A549 (cell line): ENCODE results near the gene MAPK1. TPM values are rescaled to one million over a fixed set of nuclear protein-coding genes. Genes with fewer than 3 reads are reported as not detected.
"Not testable (repeated sequence)": the region's sequence is repeated elsewhere in the genome, so short reads cannot be mapped to it uniquely, and the experiment has no call there.

ENCODE experiments used
- ATAC-seq, 2 experiments: fragments of 200-7000 bp in 1 of 2; fragments of >200 bp in 1 of 2; cut with Nextera tagmentation in 1 of 2; cut with Tn5 transposase in 1 of 2; 3 replicates each; pipeline versions ENCODE4 v1.8.0 to v1.9.1; 2018 to 2020; ENCODE audit warnings: mild to moderate bottlenecking in 1 of 2, moderate library complexity in 1 of 2
- CTCF ChIA-PET: fragments of 300-600 bp; sonication (Branson Sonifier 250); formaldehyde crosslinking; extraction: SDS; loops from one replicate; lab custom pipeline; 2021; ENCODE audit warnings: antibody characterized with exemption, inconsistent platforms; lab: Yijun Ruan, JAX
- POLR2A ChIA-PET: fragments of 350-600 bp; formaldehyde crosslinking; extraction: SDS; loops from one replicate; lab custom pipeline; 2021; ENCODE audit warnings: antibody characterized with exemption, inconsistent platforms; lab: Yijun Ruan, JAX
- DNase-seq, 2 experiments: peaks; one replicate each; pipeline versions ENCODE4 v3.0.0 to v3.0.0-alpha.2; 2011 to 2016; ENCODE audit warnings: low read depth in 1 of 2, low spot score in 1 of 2
- FAIRE-seq: peaks from 2 replicates; lab custom pipeline; 2011; peaks lifted over from hg19 to GRCh38; lab: Jason Lieb, UNC
- H3K27ac ChIP-seq, 2 experiments: fragments of >200 bp; sonication (Bioruptor Twin); formaldehyde crosslinking; 3 replicates each; pipeline ENCODE4 v1.5.1; 2016 to 2017
- H3K4me1 ChIP-seq: fragments of >200 bp; sonication (Bioruptor Twin); formaldehyde crosslinking; 3 replicates; pipeline ENCODE4 v1.6.1; 2016
- H3K4me2 ChIP-seq: fragments of >200 bp; sonication (Bioruptor Twin); formaldehyde crosslinking; 3 replicates; pipeline ENCODE4 v1.6.1; 2016
- H3K4me3 ChIP-seq: fragments of >200 bp; sonication (Bioruptor Twin); formaldehyde crosslinking; 3 replicates; pipeline ENCODE4 v1.5.1; 2016
- H3K9me3 ChIP-seq: fragments of >200 bp; sonication (Bioruptor Twin); formaldehyde crosslinking; 3 replicates; pipeline ENCODE4 v1.6.1; 2016
- CBX2 ChIP-seq: fragments of 200-600 bp; sonication (generic); IDR thresholded peaks from 2 replicates; pipeline ENCODE4 v1.6.1; 2016; ENCODE audit warnings: low read depth, mild to moderate bottlenecking, borderline replicate concordance
- CEBPB ChIP-seq, 2 experiments: fragments of >200 bp in 1 of 2; sonication (Bioruptor Twin) in 1 of 2; formaldehyde crosslinking in 1 of 2; IDR thresholded peaks; 2 replicates each; pipeline ENCODE4 v1.6.1; 2012 to 2016
- CHD4 ChIP-seq: fragments of 200-600 bp; sonication (generic); IDR thresholded peaks from 2 replicates; pipeline ENCODE4 v1.6.1; 2016; ENCODE audit warnings: antibody characterized with exemption, mild to moderate bottlenecking, borderline replicate concordance
- EHF ChIP-seq: fragments of 250-450 bp; sonication (Bioruptor Pico); IDR thresholded peaks from 2 replicates; pipeline ENCODE4 v1.5.0; 2020; ENCODE audit warnings: mild to moderate bottlenecking
- FOXS1 ChIP-seq: fragments of 250-450 bp; sonication (Bioruptor Pico); IDR thresholded peaks from 2 replicates; pipeline ENCODE4 v1.5.0; 2020; ENCODE audit warnings: mild to moderate bottlenecking, moderate library complexity
- GATA3 ChIP-seq: IDR thresholded peaks from 2 replicates; pipeline ENCODE4 v1.6.1; 2012; ENCODE audit warnings: borderline replicate concordance
- HOXA7 ChIP-seq: fragments of 250-450 bp; sonication (Bioruptor Pico); IDR thresholded peaks from 2 replicates; pipeline ENCODE4 v1.5.0; 2020; ENCODE audit warnings: mild to moderate bottlenecking, moderate library complexity
- KDM1A ChIP-seq: fragments of 200-600 bp; sonication (generic); IDR thresholded peaks from 2 replicates; pipeline ENCODE4 v1.6.1; 2016; ENCODE audit warnings: low read depth, mild to moderate bottlenecking
- KDM5A ChIP-seq: fragments of 200-600 bp; sonication (generic); IDR thresholded peaks from 2 replicates; pipeline ENCODE4 v1.6.1; 2016; ENCODE audit warnings: antibody characterized with exemption, mild to moderate bottlenecking
- NFE2L2 ChIP-seq: fragments of 150-350 bp; conservative IDR thresholded peaks from 2 replicates; pipeline ENCODE4 v1.6.1; 2014; ENCODE audit warnings: low read length
- NR3C1 ChIP-seq: fragments of >200 bp; sonication (Bioruptor Twin); formaldehyde crosslinking; IDR thresholded peaks from 3 replicates; pipeline ENCODE4 v1.6.1; 2017
- PHF8 ChIP-seq: fragments of 200-600 bp; sonication (generic); IDR thresholded peaks from 2 replicates; pipeline ENCODE4 v1.6.1; 2016; ENCODE audit warnings: low read depth, mild to moderate bottlenecking, antibody characterized with exemption, moderate library complexity, borderline replicate concordance
- POLR2A ChIP-seq: IDR thresholded peaks from 2 replicates; pipeline ENCODE4 v1.6.1; 2012; ENCODE audit warnings: mild to moderate bottlenecking, low read length
- POLR2AphosphoS2 ChIP-seq: conservative IDR thresholded peaks from 2 replicates; pipeline ENCODE4 v1.6.1; 2012; ENCODE audit warnings: low read length, improper control_type of control experiment, inconsistent platforms
- RAD21 ChIP-seq, 2 experiments: fragments of >200 bp in 1 of 2; sonication (Bioruptor Twin) in 1 of 2; formaldehyde crosslinking in 1 of 2; IDR thresholded peaks in 1 of 2; conservative IDR thresholded peaks in 1 of 2; 2 replicates in 1 of 2; 3 replicates in 1 of 2; pipeline ENCODE4 v1.6.1; 2012 to 2018; ENCODE audit warnings: inconsistent platforms in 1 of 2
- RFX5 ChIP-seq: fragments of 450-650 bp; IDR thresholded peaks from 2 replicates; pipeline ENCODE4 v1.7.1; 2014; ENCODE audit warnings: antibody characterized with exemption, mild to moderate bottlenecking, moderate library complexity
- RNF2 ChIP-seq: fragments of 200-600 bp; sonication (generic); IDR thresholded peaks from 2 replicates; pipeline ENCODE4 v1.6.1; 2016; ENCODE audit warnings: low read depth, mild to moderate bottlenecking, antibody characterized with exemption, moderate library complexity, borderline replicate concordance
- SREBF2 ChIP-seq: fragments of 450-650 bp; IDR thresholded peaks from 2 replicates; pipeline ENCODE4 v1.6.1; 2014; ENCODE audit warnings: mild to moderate bottlenecking, moderate library complexity
- ZNF302 ChIP-seq: fragments of 250-450 bp; sonication (Bioruptor Pico); IDR thresholded peaks from 2 replicates; pipeline ENCODE4 v1.9.0; 2021; ENCODE audit warnings: inconsistent platforms, mild to moderate bottlenecking, moderate library complexity
- ZSCAN20 ChIP-seq: fragments of 250-450 bp; sonication (Bioruptor Pico); IDR thresholded peaks from 2 replicates; pipeline ENCODE4 v1.8.0; 2022; ENCODE audit warnings: mild to moderate bottlenecking, moderate library complexity
- WGBS: methylation state at CpG from one replicate; pipeline ENCODE4 v1.1.6; 2017; ENCODE audit errors: missing lambda C conversion rate; 5-methylcytosine and 5-hydroxymethylcytosine counted together
- polyA plus RNA-seq, 4 experiments: library from polyadenylated mRNA; depleted of rRNA in 3 of 4; stranded (reverse); fragments of >200 nt; fragmentation: RNase III in 1 of 4; extraction: RNeasy Plus Mini Kit Qiagen cat#74134 plus additional on column Dnase treatment in 1 of 4; gene quantifications; 2 replicates in 3 of 4; 3 replicates in 1 of 4; pipeline ENCODE4 v1.2.3, GENCODE V29; 2011 to 2017
- TF ChIP-seq, protein P1 (sequence below): IDR thresholded peaks from 2 replicates; pipeline ENCODE4 v1.6.1; 2012; ENCODE audit warnings: low read depth, borderline replicate concordance
- TF ChIP-seq, protein P2 (sequence below): fragments of >200 bp; sonication (Bioruptor Twin); formaldehyde crosslinking; IDR thresholded peaks from 3 replicates; pipeline ENCODE4 v1.6.1; 2016
- TF ChIP-seq, protein P3 (sequence below): fragments of >200 bp; sonication (Bioruptor Twin); formaldehyde crosslinking; IDR thresholded peaks from 3 replicates; pipeline ENCODE4 v1.5.1; 2016

The MAPK1 gene
- polyA plus RNA-seq, 2 of the 4 experiments (the other 2 are of a cell fraction), result 28.8 to 85.5 TPM

DNA sequence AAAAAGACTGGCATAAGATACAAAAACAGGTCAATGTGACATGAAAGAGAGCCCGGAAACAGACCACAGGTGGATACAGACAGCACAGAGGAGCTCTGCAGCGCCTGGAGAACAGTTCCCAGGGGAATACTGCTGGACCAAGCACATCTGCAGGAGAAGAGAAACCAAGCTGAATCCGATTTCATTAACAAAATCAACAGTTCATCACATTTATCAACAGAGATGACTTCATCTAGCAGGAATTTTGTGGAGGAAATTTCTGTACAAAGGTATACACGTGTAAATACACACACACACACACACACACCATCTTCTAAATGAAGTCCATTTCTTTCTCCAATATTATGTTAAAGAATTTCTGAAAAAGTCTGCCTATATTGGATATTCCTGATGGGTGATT lies 148.9 kb downstream of the MAPK1 start:
- no peak for FAIRE-seq
- Histone ChIP-seq H3K4me3 (no peak overlapping the region), H3K4me2 (no peak overlapping the region)
- WGBS, result 49% methylated on average over 4 of the region's 4 CpGs
- POLR2A ChIA-PET, result no interaction called here
- TF ChIP-seq KDM5A (no peak), POLR2AphosphoS2 (no peak), NR3C1 (no peak), EHF (CRISPR knock-in tag) (no peak), KDM1A (no peak), CEBPB (IDR thresholded peaks at IDR 0.05) (no peak), RNF2 (no peak), HOXA7 (no peak), PHF8 (no peak), RAD21 (conservative IDR thresholded peaks at IDR 0.05 in 1 of 2, IDR thresholded peaks at IDR 0.05 in 1 of 2) (no peak), ZNF302 (CRISPR knock-in tag) (no peak), ZSCAN20 (CRISPR knock-in tag) (no peak), GATA3 (no peak), RFX5 (no peak), CHD4 (no peak), SREBF2 (no peak)
- TF ChIP-seq, protein P1, sequence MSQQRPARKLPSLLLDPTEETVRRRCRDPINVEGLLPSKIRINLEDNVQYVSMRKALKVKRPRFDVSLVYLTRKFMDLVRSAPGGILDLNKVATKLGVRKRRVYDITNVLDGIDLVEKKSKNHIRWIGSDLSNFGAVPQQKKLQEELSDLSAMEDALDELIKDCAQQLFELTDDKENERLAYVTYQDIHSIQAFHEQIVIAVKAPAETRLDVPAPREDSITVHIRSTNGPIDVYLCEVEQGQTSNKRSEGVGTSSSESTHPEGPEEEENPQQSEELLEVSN, result no peak
- TF ChIP-seq, protein P2, sequence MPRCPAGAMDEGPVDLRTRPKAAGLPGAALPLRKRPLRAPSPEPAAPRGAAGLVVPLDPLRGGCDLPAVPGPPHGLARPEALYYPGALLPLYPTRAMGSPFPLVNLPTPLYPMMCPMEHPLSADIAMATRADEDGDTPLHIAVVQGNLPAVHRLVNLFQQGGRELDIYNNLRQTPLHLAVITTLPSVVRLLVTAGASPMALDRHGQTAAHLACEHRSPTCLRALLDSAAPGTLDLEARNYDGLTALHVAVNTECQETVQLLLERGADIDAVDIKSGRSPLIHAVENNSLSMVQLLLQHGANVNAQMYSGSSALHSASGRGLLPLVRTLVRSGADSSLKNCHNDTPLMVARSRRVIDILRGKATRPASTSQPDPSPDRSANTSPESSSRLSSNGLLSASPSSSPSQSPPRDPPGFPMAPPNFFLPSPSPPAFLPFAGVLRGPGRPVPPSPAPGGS, result no peak
- TF ChIP-seq, protein P3, sequence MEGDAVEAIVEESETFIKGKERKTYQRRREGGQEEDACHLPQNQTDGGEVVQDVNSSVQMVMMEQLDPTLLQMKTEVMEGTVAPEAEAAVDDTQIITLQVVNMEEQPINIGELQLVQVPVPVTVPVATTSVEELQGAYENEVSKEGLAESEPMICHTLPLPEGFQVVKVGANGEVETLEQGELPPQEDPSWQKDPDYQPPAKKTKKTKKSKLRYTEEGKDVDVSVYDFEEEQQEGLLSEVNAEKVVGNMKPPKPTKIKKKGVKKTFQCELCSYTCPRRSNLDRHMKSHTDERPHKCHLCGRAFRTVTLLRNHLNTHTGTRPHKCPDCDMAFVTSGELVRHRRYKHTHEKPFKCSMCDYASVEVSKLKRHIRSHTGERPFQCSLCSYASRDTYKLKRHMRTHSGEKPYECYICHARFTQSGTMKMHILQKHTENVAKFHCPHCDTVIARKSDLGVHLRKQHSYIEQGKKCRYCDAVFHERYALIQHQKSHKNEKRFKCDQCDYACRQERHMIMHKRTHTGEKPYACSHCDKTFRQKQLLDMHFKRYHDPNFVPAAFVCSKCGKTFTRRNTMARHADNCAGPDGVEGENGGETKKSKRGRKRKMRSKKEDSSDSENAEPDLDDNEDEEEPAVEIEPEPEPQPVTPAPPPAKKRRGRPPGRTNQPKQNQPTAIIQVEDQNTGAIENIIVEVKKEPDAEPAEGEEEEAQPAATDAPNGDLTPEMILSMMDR, result no peak
- TF ChIP-seq, all 56 proteins: peak for 0
- DNase-seq, result no peak
- no peak for ATAC-seq
- Histone ChIP-seq H3K27ac (no peak overlapping the region), H3K4me1 (no peaks in the 10 kb centered on the region; the same call in 2 of the 3 replicates), H3K9me3 (no peaks in the 10 kb centered on the region)
- CTCF ChIA-PET, result interaction anchor here (0.7 to 1.9 kb wide), 3 partner anchors 220 to 976 kb away, joined by 3 to 5 read pairs (median 3); partner anchors contain the start of gene PPM1F

DNA sequence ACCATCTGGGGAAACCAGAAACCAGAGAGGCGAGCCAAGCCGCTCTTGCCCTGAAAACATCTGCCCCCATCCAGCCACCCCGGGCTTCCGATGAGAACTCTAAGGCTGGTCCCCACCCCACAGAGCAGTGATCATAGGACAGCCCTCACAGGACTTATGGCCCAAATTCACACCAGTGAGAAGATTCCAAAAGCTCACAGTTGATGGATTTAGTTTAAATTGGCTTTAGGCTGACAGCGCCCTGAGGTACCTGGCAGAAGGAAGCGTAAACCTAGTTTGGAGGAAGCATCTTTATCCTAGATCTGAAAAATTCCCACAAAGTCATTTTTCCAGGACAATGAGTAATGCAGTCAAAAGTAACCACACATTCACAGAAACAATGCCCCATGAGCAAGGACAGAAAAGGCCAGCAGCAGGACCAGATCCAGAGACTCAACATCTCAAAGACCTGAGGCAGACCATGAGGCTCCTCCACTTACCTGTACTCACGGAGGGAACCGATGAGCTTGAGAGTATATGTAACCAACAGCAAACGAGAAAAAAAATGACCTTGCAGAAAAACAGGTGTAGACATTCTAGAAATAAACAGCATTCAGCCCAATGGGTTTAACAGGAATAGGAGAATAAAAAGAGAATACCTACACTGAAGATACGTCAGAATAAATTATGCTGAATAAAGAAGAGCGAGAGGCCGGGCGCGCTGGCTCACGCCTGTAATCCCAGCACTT lies 150.9 kb downstream of the MAPK1 start:
- H3K27ac ChIP-seq, H3K4me1 ChIP-seq, FAIRE-seq, H3K9me3 ChIP-seq, H3K4me2 ChIP-seq, H3K4me3 ChIP-seq, DNase-seq, ATAC-seq: not testable (repeated sequence)
- CTCF ChIA-PET, result interaction anchor here (0.7 to 0.9 kb wide), 2 partner anchors 11 to 222 kb away, joined by 3 read pairs; no protein-coding TSS in a partner anchor
- POLR2A ChIA-PET, result interaction anchor here (0.7 kb wide), 1 partner anchor 50 kb away, joined by 5 read pairs; no protein-coding TSS in a partner anchor
- WGBS, result 89% methylated on average over 15 of the region's 15 CpGs

DNA sequence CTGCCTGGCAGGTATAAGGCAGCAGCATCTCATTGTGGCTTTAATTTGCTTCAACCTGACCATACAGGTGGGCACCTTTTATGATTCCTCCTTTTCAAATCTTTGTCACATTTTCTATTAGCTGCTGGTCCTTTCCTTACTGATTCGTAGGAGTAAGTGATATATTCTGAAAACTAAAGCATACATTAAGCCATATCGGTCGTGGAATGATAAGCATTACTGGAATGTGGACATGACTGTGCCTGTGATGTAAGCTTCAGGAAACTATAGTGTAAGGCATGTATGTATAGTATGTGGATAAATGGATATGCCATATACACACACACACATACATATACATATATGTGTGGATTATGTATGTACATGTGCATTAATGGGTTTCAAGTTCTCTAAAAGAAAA lies 152.7 kb downstream of the MAPK1 start:
- WGBS, result 41% methylated on average over 3 of the region's 3 CpGs
- Histone ChIP-seq H3K27ac (no peak overlapping the region), H3K4me2 (no peak overlapping the region), H3K9me3 (no peaks in the 10 kb centered on the region), H3K4me1 (no peaks in the 10 kb centered on the region; the same call in 2 of the 3 replicates), H3K4me3 (no peak overlapping the region)
- ChIA-PET CTCF (interaction anchor here (0.6 to 1.3 kb wide), 5 partner anchors 12 to 258 kb away, joined by 3 to 4 read pairs (median 3); partner anchors contain the start of gene PPM1F), POLR2A (no interaction called here)
- no peak for TF ChIP-seq NFE2L2
- TF ChIP-seq POLR2A, result no peak
- no peak for TF ChIP-seq FOXS1 (CRISPR knock-in tag)
- no peak for TF ChIP-seq CBX2
- FAIRE-seq (no peak), DNase-seq (no peak), ATAC-seq (no peak)
